ENCODE results near the gene ORM1. TPM values are rescaled to one million over a fixed set of nuclear protein-coding genes. Genes with fewer than 3 reads are reported as not detected.

ORM1 gene
- polyA plus RNA-seq, 3 donors, result 2.2 to 4.9 (median 2.8) TPM

DNA sequence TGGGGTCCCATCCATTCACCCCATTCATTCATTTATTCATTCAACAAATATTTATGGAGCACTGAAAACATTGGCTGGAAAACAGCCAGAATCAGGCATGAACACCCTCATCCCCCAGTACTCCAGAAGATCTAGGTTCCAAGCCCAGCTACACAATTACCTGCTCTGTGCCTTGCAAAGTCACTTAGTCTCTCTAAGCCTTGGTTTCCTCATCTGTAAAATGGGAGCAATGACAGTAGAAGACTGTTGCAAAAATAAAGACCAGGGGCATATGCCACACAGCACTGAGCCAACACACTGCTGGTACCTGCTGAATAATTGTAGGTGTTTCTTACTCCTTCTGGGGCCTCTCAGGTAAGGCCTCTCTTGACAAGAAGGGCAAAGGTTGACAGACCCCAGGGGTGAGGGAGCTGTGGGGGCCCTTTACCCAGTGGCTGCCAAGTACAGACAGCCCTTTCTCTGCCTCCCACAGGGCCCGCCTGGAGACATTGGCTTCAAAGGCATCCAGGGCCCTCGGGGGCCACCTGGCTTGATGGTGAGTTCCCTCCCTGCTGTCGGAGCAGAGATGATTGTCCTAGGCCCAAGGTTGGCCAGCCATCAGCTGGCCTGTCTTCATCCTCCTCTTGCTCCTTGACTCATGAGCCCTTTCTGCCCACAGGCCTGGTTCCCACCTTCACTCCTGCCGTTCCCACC lies 22.6 kb upstream of the ORM1 start:
- H3K27me3 ChIP-seq (ENCODE audit: control insufficient read depth in 2 of 2, insufficient read depth in 2 of 2, low read length in 2 of 2), result no peaks in the 10 kb centered on the region
- H3K4me2 ChIP-seq (replicated peaks; ENCODE audit: extremely low read depth, low read length, poor library complexity, severe bottlenecking), result no peak overlapping the region
- no peaks in the 10 kb centered on the region for H3K36me3 ChIP-seq (replicated peaks in 1 of 2; ENCODE audit: control insufficient read depth in 1 of 2, insufficient read depth in 2 of 2, low read length in 2 of 2)
- no peak overlapping the region for H3K4me3 Mint-ChIP-seq
- no peak overlapping the region for H3K27ac ChIP-seq (ENCODE audit: low read depth in 1 of 2, low read length in 2 of 2)
- WGBS (ENCODE audit: insufficient coverage), result 91% methylated on average over 4 of the region's 4 CpGs
- H2AFZ ChIP-seq (ENCODE audit: insufficient read depth, low read depth, low read length, poor library complexity, severe bottlenecking), result no peak overlapping the region
- H3K27me3 Mint-ChIP-seq (ENCODE audit: low read depth in 3 of 3), result peaks cover 0 to 7% (median 2%) of the 10 kb centered on the region in 3 donors
- H3K9ac ChIP-seq (ENCODE audit: insufficient read depth, low read length, poor library complexity, severe bottlenecking), result no peak overlapping the region
- H3K9me3 Mint-ChIP-seq, result peaks cover 3 to 16% (median 13%) of the 10 kb centered on the region in 7 donors
- H3K36me3 Mint-ChIP-seq, result no peaks in the 10 kb centered on the region
- no peaks in the 10 kb centered on the region for H4K20me1 ChIP-seq (ENCODE audit: insufficient read depth, low read length)
- intact Hi-C loops (cut with micrococcal nuclease), result loop anchor here in 1 of 2 donors (5.0 kb wide), 1 partner anchor 143 kb away; the partner anchor contains the start of gene COL27A1
- H3K79me2 ChIP-seq (ENCODE audit: insufficient read depth, low read length), result no peaks in the 10 kb centered on the region
- H3K9me3 ChIP-seq (replicated peaks in 1 of 2; ENCODE audit: control insufficient read depth in 1 of 2, insufficient read depth in 1 of 2, low read length in 2 of 2), result peaks cover under 1 to 5% of the 10 kb centered on the region in 2 donors
- no peak for DNase-seq
- H3K4me3 ChIP-seq (replicated peaks in 1 of 3; ENCODE audit: low read depth in 2 of 3, low read length in 3 of 3), result no peak overlapping the region
- no peaks in the 10 kb centered on the region for H3K4me1 Mint-ChIP-seq
- no peaks in the 10 kb centered on the region for H3K4me1 ChIP-seq (ENCODE audit: control insufficient read depth in 1 of 2, insufficient read depth in 2 of 2, low read length in 2 of 2)
- H3K27ac Mint-ChIP-seq, result no peak overlapping the region
- TF ChIP-seq, protein P1, sequence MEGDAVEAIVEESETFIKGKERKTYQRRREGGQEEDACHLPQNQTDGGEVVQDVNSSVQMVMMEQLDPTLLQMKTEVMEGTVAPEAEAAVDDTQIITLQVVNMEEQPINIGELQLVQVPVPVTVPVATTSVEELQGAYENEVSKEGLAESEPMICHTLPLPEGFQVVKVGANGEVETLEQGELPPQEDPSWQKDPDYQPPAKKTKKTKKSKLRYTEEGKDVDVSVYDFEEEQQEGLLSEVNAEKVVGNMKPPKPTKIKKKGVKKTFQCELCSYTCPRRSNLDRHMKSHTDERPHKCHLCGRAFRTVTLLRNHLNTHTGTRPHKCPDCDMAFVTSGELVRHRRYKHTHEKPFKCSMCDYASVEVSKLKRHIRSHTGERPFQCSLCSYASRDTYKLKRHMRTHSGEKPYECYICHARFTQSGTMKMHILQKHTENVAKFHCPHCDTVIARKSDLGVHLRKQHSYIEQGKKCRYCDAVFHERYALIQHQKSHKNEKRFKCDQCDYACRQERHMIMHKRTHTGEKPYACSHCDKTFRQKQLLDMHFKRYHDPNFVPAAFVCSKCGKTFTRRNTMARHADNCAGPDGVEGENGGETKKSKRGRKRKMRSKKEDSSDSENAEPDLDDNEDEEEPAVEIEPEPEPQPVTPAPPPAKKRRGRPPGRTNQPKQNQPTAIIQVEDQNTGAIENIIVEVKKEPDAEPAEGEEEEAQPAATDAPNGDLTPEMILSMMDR (IDR thresholded peaks at IDR 0.05), result no peak

DNA sequence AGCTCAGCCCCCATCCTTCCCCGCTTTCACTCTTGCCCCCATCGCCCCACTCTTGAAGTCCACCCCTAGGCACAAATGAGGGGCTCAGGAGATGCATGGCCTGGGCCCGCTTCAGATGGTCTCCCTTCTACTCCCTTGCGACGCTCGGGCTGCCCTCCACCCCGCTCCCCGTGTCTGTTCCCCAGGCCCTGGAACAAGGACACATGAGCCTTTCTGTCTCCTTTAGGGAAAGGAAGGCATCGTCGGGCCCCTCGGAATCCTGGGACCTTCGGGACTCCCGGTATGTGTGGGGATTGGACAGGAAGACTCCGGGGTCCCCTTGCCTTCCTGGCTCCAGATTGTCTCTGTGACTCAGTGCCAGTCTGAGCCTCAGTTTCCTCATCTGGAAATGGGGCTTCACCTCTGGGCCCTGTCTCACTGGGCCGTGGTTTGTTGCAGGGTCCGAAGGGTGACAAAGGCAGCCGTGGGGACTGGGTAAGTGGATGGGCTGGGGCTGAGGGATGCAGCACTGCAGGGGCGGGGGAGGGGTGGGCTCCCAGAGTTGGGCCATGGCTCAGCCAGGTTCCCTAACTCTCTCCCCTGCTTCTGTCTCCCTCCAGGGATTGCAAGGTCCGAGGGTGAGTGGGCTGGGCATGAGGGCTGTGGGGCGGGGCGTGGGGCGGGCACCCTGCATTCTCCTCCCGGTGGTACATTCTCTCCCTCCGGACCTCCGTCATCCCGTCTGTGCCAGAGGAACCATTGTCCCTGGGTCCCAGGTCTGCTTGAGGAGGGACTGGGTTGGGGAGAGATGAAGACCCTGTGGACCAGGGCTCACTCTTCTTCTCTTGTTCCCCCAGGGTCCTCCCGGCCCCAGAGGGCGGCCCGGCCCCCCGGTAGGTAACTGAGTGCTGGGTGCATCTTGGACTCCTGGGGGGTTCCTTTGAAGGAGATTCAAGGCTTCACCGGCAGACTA lies 21.8 kb upstream of the ORM1 start:
- Histone ChIP-seq H3K4me2 (replicated peaks; ENCODE audit: extremely low read depth, low read length, poor library complexity, severe bottlenecking) (no peak overlapping the region), H3K4me3 (replicated peaks in 1 of 3; ENCODE audit: low read depth in 2 of 3, low read length in 3 of 3) (no peak overlapping the region), H3K9me3 (replicated peaks in 1 of 2; ENCODE audit: control insufficient read depth in 1 of 2, insufficient read depth in 1 of 2, low read length in 2 of 2) (no peaks in the 10 kb centered on the region), H3K36me3 (replicated peaks in 1 of 2; ENCODE audit: control insufficient read depth in 1 of 2, insufficient read depth in 2 of 2, low read length in 2 of 2) (no peaks in the 10 kb centered on the region), H3K9ac (ENCODE audit: insufficient read depth, low read length, poor library complexity, severe bottlenecking) (no peak overlapping the region), H4K20me1 (ENCODE audit: insufficient read depth, low read length) (no peaks in the 10 kb centered on the region), H3K27ac (ENCODE audit: low read depth in 1 of 2, low read length in 2 of 2) (no peak overlapping the region), H3K79me2 (ENCODE audit: insufficient read depth, low read length) (no peaks in the 10 kb centered on the region), H2AFZ (ENCODE audit: insufficient read depth, low read depth, low read length, poor library complexity, severe bottlenecking) (no peak overlapping the region), H3K4me1 (ENCODE audit: control insufficient read depth in 1 of 2, insufficient read depth in 2 of 2, low read length in 2 of 2) (no peaks in the 10 kb centered on the region), H3K27me3 (ENCODE audit: control insufficient read depth in 2 of 2, insufficient read depth in 2 of 2, low read length in 2 of 2) (no peaks in the 10 kb centered on the region)
- no peak overlapping the region for H3K4me3 Mint-ChIP-seq
- WGBS (ENCODE audit: insufficient coverage), result 93% methylated on average over 11 of the region's 31 CpGs
- no peaks in the 10 kb centered on the region for H3K36me3 Mint-ChIP-seq
- peaks cover 0 to 8% (median 7%) of the 10 kb centered on the region in 7 donors for H3K9me3 Mint-ChIP-seq
- TF ChIP-seq, protein P1 (IDR thresholded peaks at IDR 0.05), result no peak
- peaks cover 0 to 7% (median 2%) of the 10 kb centered on the region in 3 donors for H3K27me3 Mint-ChIP-seq (ENCODE audit: low read depth in 3 of 3)
- peak in 1 of 3 donors; percentile 1 for DNase-seq
- peaks cover 4% of the 10 kb centered on the region for H3K4me1 Mint-ChIP-seq
- H3K27ac Mint-ChIP-seq, result no peak overlapping the region
- intact Hi-C loops (cut with micrococcal nuclease), result loop anchor here in 1 of 2 donors (5.0 kb wide), 1 partner anchor 144 kb away; the partner anchor contains the start of gene COL27A1
